HG03442 (cell line): Measurements from ENCODE around the gene PI3.
"Not testable (repeated sequence)": the region's sequence is repeated elsewhere in the genome, so short reads cannot be mapped to it uniquely, and the experiment has no call there.

Experiments
- ATAC-seq: cut with Tn5 transposase; IDR thresholded peaks from one replicate; pipeline ENCODE4 v1.9.1; 2021; ENCODE audit warnings: mild to moderate bottlenecking, moderate library complexity; ENCODE audit not compliant: unreplicated experiment

Gene PI3

DNA sequence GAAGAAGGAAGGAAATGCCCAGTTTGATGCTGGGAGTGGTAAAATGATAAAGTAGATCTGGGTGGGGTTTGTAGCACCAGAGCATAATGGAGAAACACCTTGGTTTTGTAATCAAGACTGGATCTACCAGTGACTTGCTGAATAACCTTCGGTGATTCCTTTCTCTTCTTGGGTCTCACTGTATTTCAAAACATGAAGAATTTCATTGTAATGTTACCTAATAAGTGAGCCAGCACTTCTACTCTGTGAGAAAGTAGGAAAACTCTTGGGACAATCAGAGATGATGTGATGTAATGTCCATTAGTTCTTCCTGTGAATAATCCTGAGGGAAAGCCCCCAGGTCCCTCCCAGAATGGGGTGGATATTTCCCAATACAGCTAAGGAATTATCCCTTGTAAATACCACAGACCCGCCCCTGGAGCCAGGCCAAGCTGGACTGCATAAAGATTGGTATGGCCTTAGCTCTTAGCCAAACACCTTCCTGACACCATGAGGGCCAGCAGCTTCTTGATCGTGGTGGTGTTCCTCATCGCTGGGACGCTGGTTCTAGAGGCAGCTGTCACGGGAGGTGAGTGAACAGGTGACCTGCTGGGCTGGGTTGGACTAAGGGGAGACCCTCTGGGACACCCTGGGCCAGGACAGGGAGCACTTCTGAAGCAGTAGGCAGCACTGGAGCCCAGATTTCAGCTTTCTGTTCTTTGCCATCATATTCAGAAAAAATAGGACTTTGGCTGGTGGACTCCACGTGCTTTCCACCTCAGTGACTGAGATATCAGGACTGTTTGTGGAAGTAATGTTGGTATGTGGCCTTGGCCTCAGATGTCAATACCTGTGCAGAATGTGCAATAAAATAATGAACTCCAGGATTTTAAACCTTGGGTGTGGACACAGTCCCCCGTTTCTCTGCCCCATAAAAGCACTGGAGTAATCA lies at the start of gene PI3:
PI3 (plus strand) TSS at position 469 of the 931 bp plus-strand sequence; CDS start at position 490, 21 bp downstream.
- no peak for ATAC-seq

GRCh38 chr20:45128099-45128498 lies 46.6 kb upstream of the PI3 start:
- ATAC-seq = no peak

GRCh38 chr20:45136911-45137310 lies 37.8 kb upstream of the PI3 start:
- no peak for ATAC-seq

DNA sequence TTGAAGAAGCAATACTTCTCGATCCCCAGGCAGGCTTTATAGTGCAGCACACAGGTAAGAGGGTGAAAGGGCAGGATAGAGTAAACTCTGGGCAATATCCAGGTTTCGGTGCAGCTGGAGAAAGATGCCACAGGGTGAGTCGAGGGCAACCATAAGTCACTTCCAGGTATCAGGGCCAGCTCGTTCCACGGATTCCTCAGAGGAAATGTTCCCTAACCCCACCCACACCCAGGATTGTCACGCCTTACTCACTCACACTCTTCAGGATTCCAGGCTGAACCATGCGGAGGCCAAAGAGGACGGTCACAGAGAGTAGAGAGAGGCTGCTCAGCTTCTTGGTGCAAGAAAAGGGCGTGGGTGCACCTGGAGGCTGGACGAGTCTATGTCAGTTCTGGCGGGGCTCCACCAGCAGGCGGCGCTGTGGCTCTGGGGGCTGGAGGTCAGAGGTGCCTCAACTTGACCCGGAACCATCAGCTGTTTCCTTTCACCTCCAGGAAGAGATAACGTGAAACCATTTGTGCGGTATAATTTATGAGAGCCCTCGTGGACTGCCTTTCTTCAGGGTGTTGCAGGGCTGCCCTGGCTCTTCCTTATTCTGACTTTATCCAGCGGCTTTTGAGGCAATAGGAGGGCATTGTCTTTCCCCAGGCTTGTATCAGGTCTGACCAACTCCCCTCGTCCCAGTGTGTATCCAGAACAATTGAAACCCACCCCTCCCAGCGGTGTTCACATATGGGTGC lies 36.0 kb upstream of the PI3 start:
- ATAC-seq = no peak

DNA sequence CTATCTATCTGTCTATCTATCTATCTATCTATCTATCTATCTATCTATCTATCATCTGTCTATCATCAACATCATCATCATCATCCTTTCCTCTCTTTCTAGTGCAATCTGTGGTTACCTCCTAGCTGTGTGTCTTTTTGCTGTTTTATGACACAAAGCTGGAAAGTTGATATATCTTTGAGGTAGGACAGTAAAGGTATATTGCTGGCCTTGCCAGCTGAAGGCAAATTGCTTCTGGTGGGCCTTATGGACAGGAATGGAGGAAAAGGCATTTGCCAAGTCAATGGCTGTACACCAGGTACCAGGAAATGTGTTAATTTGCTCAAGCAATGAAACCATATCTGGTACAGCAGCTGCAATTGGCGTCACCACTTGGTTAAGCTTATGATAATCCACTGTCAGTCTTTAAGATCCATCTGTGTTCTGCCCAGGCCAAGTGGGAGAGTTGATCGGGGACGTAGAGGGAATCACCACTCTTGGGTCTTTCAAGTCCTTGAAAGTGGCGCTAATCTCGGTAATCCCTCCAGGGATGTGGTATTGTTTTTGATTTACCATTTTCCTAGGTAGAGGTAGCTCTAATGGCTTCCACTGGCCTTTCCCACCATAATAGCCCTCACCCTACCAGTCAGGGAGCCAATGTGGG lies 34.8 kb upstream of the PI3 start:
- not testable (repeated sequence) for ATAC-seq

DNA sequence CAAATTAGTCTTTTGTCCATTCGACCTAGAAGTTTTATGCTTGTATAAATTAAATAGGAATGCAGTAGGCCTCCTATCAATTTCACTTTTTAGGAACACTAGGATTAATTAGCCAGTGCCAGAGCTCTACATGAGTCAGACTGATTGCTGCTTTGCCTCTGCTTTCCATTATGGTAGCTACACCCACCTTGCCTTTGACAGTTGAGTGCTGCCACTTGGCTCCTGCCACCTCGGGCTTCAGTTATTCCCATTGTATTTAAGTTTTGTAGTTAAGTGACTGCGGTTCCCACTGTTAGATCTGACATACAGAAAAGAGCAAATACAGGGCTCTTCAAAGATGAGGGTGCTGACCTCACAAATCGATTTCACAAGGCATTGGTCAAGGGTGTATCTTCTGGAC lies 33.9 kb upstream of the PI3 start:
- no peak for ATAC-seq

DNA sequence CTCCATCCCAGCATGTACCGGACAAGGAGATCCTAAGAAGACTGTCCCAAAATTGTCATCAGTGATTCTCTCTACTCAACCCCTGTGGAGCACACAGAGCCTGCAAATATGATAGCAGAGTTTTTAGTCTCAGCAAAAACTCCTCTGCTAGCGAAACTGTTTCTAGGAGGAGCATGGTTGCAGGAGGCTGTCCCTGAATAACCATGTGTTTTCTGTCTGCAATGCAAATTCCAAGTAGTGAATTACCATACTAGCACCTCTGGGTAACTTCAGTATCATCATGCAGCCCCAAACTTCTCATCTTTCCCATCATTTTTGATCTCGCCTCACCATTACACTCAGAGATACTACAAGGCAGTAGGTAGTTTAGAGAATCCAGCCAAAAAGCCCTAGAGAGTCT lies 25.6 kb upstream of the PI3 start:
- ATAC-seq = no peak

DNA sequence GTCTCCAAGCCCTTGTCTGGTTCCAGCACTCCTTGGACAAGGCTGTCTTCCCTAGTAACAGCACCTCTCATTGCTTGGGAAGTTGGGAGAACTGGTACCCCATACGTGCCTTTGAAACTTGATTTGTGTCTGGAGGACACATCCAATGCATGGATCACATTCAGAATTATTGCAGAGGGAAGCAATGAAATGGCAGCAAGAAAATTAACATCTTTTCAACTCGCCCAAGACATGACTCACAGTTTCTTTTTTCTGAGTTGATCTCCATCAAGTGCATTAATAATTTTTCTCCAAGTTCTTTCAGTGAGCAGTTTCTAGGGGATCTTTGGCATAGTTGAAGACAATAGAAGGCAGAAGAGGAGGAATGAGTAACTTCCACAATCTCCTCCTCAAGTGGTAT lies 22.3 kb upstream of the PI3 start:
- no peak for ATAC-seq

GRCh38 chr20:45153147-45153546 lies 21.6 kb upstream of the PI3 start:
- ATAC-seq = no peak

GRCh38 chr20:45153752-45154151 lies 20.9 kb upstream of the PI3 start:
- no peak for ATAC-seq

DNA sequence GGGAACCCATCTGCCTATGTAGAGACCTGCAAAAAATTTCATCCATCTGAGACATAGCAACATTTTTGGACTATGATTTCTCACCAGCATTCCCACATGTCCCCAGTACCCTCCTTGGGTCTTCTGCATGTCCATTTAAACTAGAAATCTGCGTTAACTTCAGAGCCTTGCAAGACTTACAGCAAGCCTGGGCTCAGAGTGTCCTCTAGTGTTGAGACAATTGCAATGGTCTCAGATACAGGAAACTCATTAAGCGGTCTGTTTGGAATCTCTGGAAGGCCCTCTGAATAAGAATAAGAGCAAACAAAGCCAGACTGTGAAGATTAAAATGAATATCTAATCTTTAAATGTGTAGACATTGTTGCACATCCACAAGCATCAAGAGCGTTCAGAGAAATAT lies 20.5 kb upstream of the PI3 start:
- ATAC-seq = no peak

DNA sequence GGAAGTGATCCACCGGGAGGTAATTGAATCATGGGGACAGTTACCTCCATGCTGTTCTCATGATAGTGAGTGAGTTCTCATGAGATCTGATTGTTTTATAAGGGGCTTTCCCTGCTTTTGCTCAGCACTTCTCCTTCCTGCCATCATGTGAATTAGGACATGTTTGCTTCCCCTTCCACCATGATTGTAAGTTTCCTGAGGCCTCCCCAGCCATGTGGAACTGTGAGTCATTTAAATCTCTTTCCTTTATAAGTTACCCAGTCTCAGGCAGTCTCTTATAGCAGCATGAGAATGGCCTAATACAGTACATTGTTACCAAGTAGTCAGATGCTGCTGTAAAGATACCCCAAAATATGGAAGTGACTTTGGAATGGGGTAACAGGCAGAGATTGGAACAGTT lies 19.9 kb upstream of the PI3 start:
- ATAC-seq = not testable (repeated sequence)

- no peak for ATAC-seq
Observed at GRCh38 chr20:45156713-45157112, 18.0 kb upstream of the PI3 start.

DNA sequence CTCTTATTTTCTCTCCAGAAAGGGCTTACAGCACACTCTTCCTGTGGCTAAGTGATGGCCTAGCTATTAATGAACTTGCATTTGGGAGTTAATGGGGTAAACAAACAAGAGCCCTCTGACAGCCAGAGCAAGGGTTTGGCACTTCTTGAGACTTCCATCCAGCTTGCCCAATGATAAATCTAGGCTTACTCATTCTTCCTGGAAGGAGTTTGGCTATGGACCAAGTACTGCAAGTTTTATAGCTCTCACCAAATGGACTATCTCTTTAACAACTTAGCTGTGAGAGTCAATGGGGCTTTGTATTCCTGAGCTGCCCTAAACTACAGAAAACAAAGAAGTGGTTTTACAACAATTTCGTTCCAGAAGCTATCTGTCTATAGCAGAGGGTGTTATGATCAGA lies 16.7 kb upstream of the PI3 start:
- no peak for ATAC-seq

DNA sequence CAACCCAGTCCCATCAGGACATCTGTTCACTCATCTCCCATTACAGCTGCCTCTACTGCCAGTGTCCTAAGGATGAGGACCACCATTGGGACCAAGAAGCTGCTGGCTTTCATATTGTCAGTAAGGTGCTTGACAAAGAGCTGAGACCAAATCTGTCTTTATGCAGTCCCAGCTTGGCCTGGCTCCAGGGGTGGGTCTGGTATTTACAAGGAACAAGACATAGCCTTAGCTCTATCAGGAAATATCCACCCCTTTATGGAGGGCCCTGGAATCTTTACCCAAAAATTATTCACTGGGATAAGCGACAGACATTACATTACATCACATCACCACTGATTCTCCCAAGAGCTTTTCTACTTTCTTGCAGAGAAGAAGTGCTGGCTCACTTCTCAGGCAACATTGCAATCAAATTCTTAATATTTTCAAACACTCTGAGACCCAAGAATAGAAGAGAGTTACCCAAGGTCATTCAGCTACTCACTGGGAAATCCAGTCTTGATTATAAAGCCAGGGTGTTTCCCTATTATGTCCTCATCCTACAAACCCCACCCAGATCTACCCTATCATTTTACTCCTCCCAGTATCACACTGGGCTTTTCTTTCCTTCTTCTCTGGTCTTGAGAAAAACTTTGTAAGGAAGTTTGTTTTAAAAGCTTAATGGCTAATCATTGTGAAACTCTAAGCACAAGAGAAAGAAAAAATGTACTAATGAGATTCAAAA lies 11.5 kb upstream of the PI3 start:
- ATAC-seq = no peak

DNA sequence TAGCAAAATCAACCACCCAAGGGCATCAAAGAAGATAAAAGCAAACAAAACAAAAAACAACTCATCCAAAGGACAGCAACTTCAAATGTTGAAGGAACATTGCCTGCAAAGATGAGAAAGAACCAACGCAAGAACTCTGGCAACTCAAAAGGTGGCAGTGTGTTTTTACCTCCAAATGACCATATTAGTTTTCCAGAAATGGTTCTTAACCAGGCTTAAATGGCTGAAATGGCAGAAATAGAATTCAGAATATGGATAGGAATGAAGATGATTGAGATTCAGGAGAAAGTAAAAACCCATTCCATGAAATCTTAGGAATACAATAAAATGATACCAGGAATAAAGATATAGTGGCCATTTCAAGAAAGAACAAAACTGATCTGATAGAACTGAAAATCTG lies 9.8 kb upstream of the PI3 start:
- ATAC-seq = no peak

- ATAC-seq = no peak
Observed at GRCh38 chr20:45173522-45173921, 1.2 kb upstream of the PI3 start.

DNA sequence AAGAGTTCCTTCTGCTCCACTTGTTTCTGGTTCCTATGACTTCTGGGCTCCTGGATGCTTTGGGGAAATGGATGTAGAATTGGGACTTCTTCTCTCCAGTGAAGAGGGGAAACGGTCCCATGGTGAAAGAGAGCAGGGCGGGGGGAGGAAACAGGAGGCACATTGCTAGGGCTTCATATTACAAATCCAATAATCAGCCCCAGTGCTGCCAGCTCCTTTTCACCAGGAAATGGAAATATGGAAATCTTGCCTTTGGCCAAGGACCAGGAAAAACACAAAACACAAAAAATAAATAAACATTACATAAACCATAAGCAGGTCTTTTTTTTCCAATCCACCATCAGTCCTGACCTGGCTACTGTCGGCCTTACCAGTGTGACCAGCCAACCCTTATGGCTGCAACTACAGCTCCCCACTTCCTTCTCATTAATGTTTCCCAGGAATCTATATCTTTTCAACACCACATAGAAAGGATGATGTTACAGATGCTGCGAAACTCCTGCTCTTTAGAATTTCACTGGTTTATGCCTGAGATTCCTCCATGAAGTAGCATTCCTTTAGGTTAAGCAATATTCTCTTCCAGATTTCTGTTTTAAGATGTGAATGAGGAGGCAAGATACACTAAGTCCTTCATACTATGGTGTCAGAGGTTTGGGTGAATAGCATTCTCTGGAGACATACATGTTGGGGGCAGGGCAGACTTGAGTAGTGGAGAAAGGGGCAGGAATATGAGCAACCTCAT lies 2.0 kb downstream of the PI3 start:
- no peak for ATAC-seq

- no peak for ATAC-seq
Observed at GRCh38 chr20:45179166-45179565, 4.5 kb downstream of the PI3 start.

GRCh38 chr20:45181639-45182038 lies 6.9 kb downstream of the PI3 start:
- no peak for ATAC-seq
